NK-92 (cell line): ENCODE data around the gene TROAP.

Source experiments
- DNase-seq: peaks from one replicate; lab custom pipeline; 2025; ENCODE audit not compliant: unreplicated experiment; lab: John Stamatoyannopoulos, UW

TROAP gene

GRCh38 chr12:49341777-49342065, 18.7 kb downstream of the TROAP start:
- no peak for DNase-seq

- DNase-seq, result no peak
Observed at GRCh38 chr12:49342066-49342913, 19.2 kb downstream of the TROAP start.

GRCh38 chr12:49342914-49343731, 20.1 kb downstream of the TROAP start:
- no peak for DNase-seq

DNA sequence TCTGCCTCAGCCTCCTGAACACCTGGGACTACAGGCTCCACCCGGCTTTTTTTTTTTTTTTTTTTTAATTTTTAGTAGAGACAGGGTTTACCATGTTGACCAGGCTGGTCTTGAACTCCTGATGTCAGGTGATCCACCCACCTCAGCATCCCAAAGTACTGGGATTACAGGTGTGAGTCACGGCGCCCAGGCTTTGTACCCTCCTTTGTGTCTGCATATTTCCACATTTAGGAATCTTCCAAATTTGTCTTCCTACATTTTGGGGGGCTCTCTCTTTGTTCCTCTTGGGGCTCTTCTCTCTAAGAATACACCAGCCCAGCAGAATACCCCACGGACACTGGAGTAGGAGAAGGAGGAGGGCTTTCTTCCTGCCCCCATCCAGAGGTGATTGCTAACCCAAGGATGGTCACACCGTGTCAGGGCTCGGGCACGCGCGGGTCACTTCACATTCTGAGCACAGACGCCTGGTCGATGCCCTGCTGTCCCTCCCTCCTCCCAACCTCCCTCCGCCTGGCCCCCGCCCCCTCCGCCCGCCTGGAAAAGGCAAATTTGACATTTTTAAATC, 21.5 kb downstream of the TROAP start:
- DNase-seq, result no peak

DNA sequence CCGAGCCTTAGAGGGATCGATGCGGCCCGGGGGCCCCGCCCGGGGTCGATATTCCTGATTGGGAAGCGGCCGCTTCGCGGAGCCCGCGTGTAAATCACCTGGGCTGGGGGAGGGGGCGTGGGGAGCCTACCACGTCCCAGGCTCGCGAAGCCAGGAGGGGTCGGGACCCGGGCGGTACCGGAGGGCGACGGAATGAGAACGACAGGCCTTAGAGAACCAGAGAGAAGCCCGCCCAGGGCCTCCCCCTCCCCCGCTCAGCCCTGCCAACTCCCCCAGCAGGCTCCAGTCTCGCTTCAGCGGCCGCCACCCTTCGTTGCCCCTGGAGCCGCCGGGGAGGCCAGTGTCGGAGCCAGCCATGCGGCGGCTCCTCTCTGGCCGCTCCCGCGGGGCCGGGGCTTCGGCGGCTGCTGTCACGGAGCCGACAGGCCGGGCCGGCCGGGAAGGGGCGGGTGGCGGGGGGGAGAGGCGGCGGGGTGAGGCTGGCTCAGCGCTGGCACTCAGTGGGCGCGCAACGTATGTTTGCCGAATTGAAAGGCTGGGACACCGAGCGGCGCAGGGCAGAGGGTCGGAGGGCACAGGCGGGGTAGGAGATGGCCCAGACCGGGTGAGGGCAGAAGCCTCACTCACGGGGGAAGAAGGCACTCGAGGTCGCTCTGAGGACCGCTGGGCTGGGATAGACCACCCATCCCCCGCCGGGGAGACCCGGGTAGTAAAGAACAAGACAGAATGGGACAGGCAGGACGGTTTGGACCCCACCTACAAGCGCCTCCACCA, 22.2 kb downstream of the TROAP start:
- no peak for DNase-seq

GRCh38 chr12:49345825-49346658, 23.0 kb downstream of the TROAP start:
- DNase-seq, result no peak

DNA sequence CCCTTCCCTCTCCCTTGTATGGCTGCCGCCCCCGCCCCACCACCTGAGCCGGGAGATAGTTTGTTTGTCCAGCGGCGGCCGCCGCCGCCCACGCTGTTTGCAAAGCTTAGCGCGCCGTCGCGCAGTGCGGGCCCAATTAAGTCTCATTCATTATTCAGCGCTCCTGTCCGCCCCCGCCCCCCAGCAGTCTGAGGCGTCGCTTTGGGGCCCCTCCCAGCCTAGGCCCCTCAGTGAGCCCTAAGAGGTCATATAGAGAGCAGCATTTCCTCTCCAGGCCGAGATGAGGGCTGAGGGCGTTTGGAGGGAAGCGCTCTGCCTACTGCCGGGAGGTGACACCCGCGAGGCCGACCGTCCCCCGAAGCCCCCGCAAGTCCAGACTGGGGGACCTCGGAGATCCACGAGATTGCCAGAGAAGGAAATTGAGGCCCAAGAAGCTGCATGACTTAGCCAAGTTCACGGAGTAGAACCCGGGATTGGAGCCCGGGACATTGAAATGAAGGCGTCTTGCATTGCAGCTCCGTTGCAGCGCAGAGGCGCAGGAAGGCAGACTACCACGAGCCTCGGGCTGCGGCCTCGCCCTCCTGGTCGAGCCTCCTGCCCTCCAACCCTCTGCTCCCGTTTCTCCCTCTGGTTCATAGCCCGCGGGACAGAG, 23.7 kb downstream of the TROAP start, which contains the start of gene DNAJC22:
Gene DNAJC22, plus strand, starts transcription at position 230 of the 652 bp plus-strand sequence. CDS start 1,985 bp downstream, outside the sequence.
- no peak for DNase-seq

GRCh38 chr12:49347311-49348193, 24.5 kb downstream of the TROAP start:
- no peak for DNase-seq

DNA sequence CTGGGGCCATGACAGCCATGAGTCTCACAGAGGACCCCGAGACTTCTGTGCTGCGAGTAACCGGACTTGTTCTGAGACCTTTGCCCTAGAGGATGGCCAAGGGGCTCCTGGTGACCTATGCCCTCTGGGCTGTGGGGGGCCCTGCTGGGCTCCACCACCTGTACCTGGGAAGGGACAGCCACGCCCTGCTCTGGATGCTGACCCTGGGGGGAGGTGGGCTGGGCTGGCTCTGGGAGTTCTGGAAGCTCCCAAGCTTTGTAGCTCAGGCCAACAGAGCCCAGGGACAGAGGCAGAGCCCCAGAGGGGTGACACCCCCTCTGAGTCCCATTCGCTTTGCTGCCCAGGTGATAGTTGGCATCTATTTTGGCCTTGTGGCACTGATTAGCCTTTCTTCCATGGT, 25.7 kb downstream of the TROAP start:
- DNase-seq, result no peak

GRCh38 chr12:49349266-49349665, 26.2 kb downstream of the TROAP start:
- no peak for DNase-seq

DNA sequence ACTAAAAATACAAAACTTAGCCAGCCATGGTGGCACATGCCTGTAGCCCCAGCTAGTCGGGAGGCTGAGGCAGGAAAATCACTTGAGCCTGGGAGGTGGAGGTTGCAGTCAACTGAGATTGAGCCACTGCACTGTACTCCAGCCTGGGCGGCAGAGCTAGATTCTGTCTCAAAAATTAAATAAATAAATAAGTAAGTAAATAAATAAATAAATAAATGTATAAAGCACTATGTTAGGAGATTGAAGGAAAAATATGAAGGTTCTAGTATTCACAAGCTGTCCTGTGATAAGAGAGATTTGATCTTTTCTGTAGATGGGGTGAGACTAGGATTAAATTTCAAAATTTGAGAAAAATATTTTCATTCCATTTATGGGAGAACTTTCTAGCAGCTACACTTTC, 29.3 kb downstream of the TROAP start:
- no peak for DNase-seq

DNA sequence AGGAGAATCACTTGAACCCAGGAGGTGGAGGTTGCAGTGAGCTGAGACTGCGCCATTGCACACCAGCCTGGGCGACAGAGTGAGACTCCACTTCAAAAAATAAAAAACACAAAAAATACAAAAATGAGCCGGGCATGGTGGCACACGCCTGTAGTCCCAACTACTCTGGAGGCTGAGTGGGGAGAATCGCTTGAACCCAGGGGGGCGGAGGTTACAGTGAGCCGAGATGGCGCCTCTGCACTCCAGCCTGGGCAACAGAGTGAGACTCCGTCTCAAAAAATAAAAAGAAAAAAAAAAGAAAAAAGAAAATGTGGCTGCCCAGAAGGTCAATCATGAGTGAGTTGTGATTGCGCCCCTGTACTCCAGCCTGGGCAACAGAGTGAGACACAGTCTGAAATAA, 32.9 kb downstream of the TROAP start:
- DNase-seq, result no peak

- DNase-seq, result no peak
Observed at GRCh38 chr12:49357103-49357678, 34.1 kb downstream of the TROAP start.

GRCh38 chr12:49358483-49359141, 35.6 kb downstream of the TROAP start:
- DNase-seq, result no peak

- no peak for DNase-seq
Observed at GRCh38 chr12:49359671-49360070, 36.6 kb downstream of the TROAP start.

DNA sequence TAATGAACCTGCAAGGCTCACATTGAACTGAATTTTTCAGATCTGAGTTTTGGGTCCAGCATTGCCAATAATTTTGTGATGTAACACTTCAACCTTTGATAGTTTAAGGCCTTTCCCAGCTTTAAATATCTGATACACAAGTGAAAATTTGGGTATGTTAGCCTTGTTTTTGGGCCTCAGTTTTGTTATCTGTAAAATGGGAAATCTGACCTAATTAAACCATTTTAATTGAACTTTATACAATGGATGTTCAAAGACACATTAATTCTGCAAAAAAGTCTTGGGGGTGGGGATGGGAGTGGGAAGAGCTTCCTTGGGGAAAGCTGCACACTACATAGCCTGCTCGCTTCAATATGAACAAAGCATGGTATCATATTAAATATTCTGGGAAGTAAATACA, 39.0 kb downstream of the TROAP start:
- no peak for DNase-seq

DNA sequence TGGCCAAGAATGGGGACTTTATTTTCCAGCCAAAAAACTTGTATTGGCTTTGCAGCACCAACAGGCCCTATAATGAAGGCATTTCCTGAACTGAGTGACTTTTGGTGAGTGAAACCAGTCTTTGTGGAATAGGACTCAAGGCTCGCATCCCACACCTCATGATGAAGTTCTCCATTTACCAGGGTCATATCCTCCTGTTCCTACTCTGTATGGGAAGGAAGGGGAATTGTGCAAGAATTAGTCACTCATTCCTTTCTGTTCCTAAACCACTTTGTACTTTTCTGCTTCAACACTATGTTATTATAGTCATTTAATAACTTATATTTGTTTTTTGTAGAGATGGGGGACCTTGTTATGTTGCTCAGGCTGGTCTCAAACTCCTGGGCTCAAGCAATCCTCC, 41.9 kb downstream of the TROAP start:
- no peak for DNase-seq

DNA sequence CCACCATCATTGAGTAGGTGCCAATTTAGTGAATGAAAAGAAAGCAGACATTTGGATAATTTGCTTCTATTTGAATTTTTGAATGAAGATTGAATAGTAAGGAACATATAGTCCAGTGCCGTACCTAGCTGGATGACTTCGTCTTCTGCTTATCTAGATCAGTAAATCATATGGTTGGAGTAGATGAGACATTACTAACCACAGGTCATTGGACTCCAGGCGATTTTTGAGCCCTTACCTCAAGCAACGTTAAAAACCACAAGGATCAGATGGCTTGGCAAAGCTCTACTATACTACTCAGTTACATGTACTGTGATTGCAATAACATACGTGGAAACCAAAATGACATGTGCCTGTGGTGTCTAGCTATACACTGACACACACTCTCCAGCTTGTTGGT, 42.5 kb downstream of the TROAP start:
- DNase-seq, result no peak
